HepG2 (cell line): ENCODE measurements around the gene SMIM13. TPM values are rescaled to one million over a fixed set of nuclear protein-coding genes. Genes with fewer than 3 reads are reported as not detected.

ENCODE experiments used
- ATM ChIP-seq: fragments of 450-650 bp; IDR thresholded peaks from 2 replicates; pipeline ENCODE4 v1.7.1; 2017; ENCODE audit warnings: mild to moderate bottlenecking, borderline replicate concordance
- CHD4 ChIP-seq: fragments of 200-600 bp; sonication (generic); IDR thresholded peaks from 2 replicates; pipeline ENCODE4 v1.7.0; 2017; ENCODE audit warnings: mild to moderate bottlenecking, low read length, borderline replicate concordance
- FOSL2 ChIP-seq: sonication (generic); formaldehyde crosslinking; IDR thresholded peaks from 2 replicates; pipeline ENCODE4 v1.4.0; 2020; ENCODE audit warnings: missing genetic modification reagents
- HDAC2 ChIP-seq: sonication (generic); formaldehyde crosslinking; IDR thresholded peaks from 2 replicates; pipeline ENCODE4 v1.4.0; 2020; ENCODE audit warnings: missing genetic modification reagents
- HOXA3 ChIP-seq: sonication (generic); formaldehyde crosslinking; IDR thresholded peaks from 2 replicates; pipeline ENCODE4 v1.5.0; 2020; ENCODE audit warnings: missing genetic modification reagents
- ISL2 ChIP-seq: sonication (generic); formaldehyde crosslinking; IDR thresholded peaks from 2 replicates; pipeline ENCODE4 v1.5.0; 2020; ENCODE audit warnings: missing genetic modification reagents
- LCORL ChIP-seq, 2 experiments: fragments of 450-650 bp in 1 of 2; sonication (generic) in 1 of 2; formaldehyde crosslinking in 1 of 2; IDR thresholded peaks; 2 replicates each; pipeline versions ENCODE4 v1.5.0 to v1.6.1; 2017 to 2020; ENCODE audit warnings: antibody characterized with exemption in 1 of 2, missing genetic modification reagents in 1 of 2
- MXI1 ChIP-seq: IDR thresholded peaks from 3 replicates; pipeline ENCODE4 v1.6.1; 2012; ENCODE audit warnings: low read depth, low read length, inconsistent platforms, borderline replicate concordance
- PCBP2 ChIP-seq: fragments of 200-400 bp; formaldehyde crosslinking; optimal IDR thresholded peaks from 2 replicates; pipeline ENCODE3; 2018; ENCODE audit warnings: low read length, low read depth; ENCODE audit not compliant: poor library complexity, severe bottlenecking
- SAP130 ChIP-seq: IDR thresholded peaks from 2 replicates; pipeline ENCODE4 v1.6.1; 2016; ENCODE audit warnings: low read depth
- TOPORS ChIP-seq: sonication (generic); formaldehyde crosslinking; IDR thresholded peaks from 2 replicates; pipeline ENCODE4 v1.8.0; 2023; ENCODE audit warnings: mild to moderate bottlenecking, missing genetic modification reagents
- ZBTB7B ChIP-seq: sonication (generic); formaldehyde crosslinking; IDR thresholded peaks from 2 replicates; pipeline ENCODE4 v1.4.0; 2020; ENCODE audit warnings: missing genetic modification reagents
- ZNF615 ChIP-seq: sonication (generic); formaldehyde crosslinking; IDR thresholded peaks from 2 replicates; pipeline ENCODE4 v1.5.0; 2020; ENCODE audit warnings: mild to moderate bottlenecking, missing genetic modification reagents, borderline replicate concordance
- polyA plus RNA-seq, 8 experiments: library from polyadenylated mRNA; depleted of rRNA in 3 of 8; stranded (reverse) in 7 of 8; unstranded in 1 of 8; fragments of >200 nt; fragmentation: Illumina TruSeq in 4 of 8; extraction: Trizol in 4 of 8; gene quantifications; 2 replicates each; pipeline versions ENCODE4 v1.2.1 to v1.2.3, GENCODE V29; 2011 to 2016; ENCODE audit warnings: low read depth in 4 of 8, missing spikeins in 1 of 8, mixed read lengths in 1 of 8; ENCODE audit not compliant: insufficient read depth in 1 of 8
- total RNA-seq, 5 experiments: library from RNA; depleted of rRNA; stranded (reverse); fragments of >200 nt; fragmentation: Illumina TruSeq; extraction: Trizol; gene quantifications; 2 replicates each; pipeline ENCODE4 v1.2.3, GENCODE V29; 2016; ENCODE audit warnings: low read depth in 1 of 5
- TF ChIP-seq, protein P1 (sequence below): sonication (generic); formaldehyde crosslinking; IDR thresholded peaks from 2 replicates; pipeline ENCODE4 v1.4.0; 2020; ENCODE audit warnings: low read depth, mild to moderate bottlenecking, missing genetic modification reagents
- TF ChIP-seq, protein P2 (sequence below): sonication (generic); formaldehyde crosslinking; IDR thresholded peaks from 2 replicates; pipeline ENCODE4 v1.5.1; 2020; ENCODE audit warnings: missing genetic modification reagents, mild to moderate bottlenecking, borderline replicate concordance
- TF ChIP-seq, protein P3 (sequence below): sonication (generic); formaldehyde crosslinking; IDR thresholded peaks from 2 replicates; pipeline ENCODE4 v1.4.0; 2020; ENCODE audit warnings: missing genetic modification reagents, borderline replicate concordance
- TF ChIP-seq, protein P4 (sequence below): sonication (generic); formaldehyde crosslinking; IDR thresholded peaks from 2 replicates; pipeline ENCODE4 v1.8.1; 2022; ENCODE audit warnings: mild to moderate bottlenecking, missing genetic modification reagents
- TF ChIP-seq, protein P5 (sequence below): sonication (generic); IDR thresholded peaks from 2 replicates; pipeline ENCODE4 v1.6.1; 2016; ENCODE audit warnings: low read depth, borderline replicate concordance
- TF ChIP-seq, protein P6 (sequence below): sonication (generic); formaldehyde crosslinking; IDR thresholded peaks from 2 replicates; pipeline ENCODE4 v1.4.0; 2020; ENCODE audit warnings: missing genetic modification reagents
- TF ChIP-seq, protein P7 (sequence below): sonication (generic); formaldehyde crosslinking; IDR thresholded peaks from 2 replicates; pipeline ENCODE4 v1.8.1; 2023; ENCODE audit warnings: mild to moderate bottlenecking, inconsistent platforms, moderate library complexity, missing genetic modification reagents, borderline replicate concordance

SMIM13 gene
- total and polyA plus RNA-seq, 2 of the 13 experiments (the other 11 are each of a cell fraction or from before 2014, with no cell fraction given): 2.7 to 10.2 TPM

DNA sequence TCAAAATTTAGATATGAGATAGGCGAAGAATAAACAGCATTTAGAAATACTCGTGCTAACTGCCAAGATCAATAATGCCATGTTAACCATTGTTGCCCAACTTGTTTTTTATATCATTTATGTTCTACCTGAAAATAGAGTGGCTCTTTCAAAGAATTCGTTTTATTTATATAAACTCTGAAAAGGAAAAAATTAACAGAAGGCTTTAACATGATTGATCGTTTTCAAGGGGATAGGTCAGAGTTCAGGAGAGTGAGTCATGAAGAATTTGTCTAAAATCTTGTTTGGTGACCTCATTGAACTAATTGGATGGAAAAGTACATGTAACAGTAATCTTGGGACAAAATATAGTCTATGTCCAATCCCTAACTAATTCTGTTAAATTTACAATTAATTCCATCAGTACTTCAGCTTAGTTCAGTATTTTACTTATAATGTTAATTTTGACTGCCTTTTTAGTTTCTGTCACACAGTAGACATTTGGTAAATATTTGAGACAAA is 38.5 kb upstream of the SMIM13 start (continued):
- TF ChIP-seq, protein P1, sequence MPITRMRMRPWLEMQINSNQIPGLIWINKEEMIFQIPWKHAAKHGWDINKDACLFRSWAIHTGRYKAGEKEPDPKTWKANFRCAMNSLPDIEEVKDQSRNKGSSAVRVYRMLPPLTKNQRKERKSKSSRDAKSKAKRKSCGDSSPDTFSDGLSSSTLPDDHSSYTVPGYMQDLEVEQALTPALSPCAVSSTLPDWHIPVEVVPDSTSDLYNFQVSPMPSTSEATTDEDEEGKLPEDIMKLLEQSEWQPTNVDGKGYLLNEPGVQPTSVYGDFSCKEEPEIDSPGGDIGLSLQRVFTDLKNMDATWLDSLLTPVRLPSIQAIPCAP (CRISPR knock-in tag): no peak
- TF ChIP-seq, protein P2, sequence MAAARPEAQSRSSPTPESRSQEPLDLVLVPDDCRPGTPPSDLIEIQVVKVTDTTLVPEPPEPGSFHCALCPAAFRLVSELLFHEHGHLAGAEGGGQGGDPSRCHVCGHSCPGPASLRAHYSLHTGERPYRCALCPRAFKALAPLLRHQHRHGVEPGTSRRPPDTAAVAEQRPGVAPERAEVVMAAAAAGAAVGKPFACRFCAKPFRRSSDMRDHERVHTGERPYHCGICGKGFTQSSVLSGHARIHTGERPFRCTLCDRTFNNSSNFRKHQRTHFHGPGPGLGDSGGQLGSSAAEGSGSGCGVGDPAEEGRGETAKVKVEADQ: no peak
- TF ChIP-seq HDAC2: peak; percentile 53; the same call in 1 of the 2 replicates
- peak; percentile 20; the same call in 1 of the 2 replicates for TF ChIP-seq FOSL2 (CRISPR knock-in tag)
- TF ChIP-seq, protein P3, sequence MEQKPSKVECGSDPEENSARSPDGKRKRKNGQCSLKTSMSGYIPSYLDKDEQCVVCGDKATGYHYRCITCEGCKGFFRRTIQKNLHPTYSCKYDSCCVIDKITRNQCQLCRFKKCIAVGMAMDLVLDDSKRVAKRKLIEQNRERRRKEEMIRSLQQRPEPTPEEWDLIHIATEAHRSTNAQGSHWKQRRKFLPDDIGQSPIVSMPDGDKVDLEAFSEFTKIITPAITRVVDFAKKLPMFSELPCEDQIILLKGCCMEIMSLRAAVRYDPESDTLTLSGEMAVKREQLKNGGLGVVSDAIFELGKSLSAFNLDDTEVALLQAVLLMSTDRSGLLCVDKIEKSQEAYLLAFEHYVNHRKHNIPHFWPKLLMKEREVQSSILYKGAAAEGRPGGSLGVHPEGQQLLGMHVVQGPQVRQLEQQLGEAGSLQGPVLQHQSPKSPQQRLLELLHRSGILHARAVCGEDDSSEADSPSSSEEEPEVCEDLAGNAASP (CRISPR knock-in tag): peak; percentile 21; the same call in 1 of the 2 replicates
- TF ChIP-seq ATM: no peak
- peak; percentile 87; the same call in 1 of the 2 replicates for TF ChIP-seq CHD4
- TF ChIP-seq, protein P4, sequence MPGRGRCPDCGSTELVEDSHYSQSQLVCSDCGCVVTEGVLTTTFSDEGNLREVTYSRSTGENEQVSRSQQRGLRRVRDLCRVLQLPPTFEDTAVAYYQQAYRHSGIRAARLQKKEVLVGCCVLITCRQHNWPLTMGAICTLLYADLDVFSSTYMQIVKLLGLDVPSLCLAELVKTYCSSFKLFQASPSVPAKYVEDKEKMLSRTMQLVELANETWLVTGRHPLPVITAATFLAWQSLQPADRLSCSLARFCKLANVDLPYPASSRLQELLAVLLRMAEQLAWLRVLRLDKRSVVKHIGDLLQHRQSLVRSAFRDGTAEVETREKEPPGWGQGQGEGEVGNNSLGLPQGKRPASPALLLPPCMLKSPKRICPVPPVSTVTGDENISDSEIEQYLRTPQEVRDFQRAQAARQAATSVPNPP (CRISPR knock-in tag): no peak
- TF ChIP-seq, protein P5, sequence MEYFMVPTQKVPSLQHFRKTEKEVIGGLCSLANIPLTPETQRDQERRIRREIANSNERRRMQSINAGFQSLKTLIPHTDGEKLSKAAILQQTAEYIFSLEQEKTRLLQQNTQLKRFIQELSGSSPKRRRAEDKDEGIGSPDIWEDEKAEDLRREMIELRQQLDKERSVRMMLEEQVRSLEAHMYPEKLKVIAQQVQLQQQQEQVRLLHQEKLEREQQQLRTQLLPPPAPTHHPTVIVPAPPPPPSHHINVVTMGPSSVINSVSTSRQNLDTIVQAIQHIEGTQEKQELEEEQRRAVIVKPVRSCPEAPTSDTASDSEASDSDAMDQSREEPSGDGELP: no peak
- no peak for TF ChIP-seq MXI1
- no peak for TF ChIP-seq HOXA3 (CRISPR knock-in tag)
- peak; percentile 77; the same call in 1 of the 2 replicates for TF ChIP-seq LCORL (IDR thresholded peaks at IDR 0.05)
- TF ChIP-seq LCORL (CRISPR knock-in tag; IDR thresholded peaks at IDR 0.05): peak; percentile 70
- TF ChIP-seq PCBP2: no peak
- TF ChIP-seq, protein P6, sequence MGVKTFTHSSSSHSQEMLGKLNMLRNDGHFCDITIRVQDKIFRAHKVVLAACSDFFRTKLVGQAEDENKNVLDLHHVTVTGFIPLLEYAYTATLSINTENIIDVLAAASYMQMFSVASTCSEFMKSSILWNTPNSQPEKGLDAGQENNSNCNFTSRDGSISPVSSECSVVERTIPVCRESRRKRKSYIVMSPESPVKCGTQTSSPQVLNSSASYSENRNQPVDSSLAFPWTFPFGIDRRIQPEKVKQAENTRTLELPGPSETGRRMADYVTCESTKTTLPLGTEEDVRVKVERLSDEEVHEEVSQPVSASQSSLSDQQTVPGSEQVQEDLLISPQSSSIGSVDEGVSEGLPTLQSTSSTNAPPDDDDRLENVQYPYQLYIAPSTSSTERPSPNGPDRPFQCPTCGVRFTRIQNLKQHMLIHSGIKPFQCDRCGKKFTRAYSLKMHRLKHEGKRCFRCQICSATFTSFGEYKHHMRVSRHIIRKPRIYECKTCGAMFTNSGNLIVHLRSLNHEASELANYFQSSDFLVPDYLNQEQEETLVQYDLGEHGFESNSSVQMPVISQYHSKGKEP (CRISPR knock-in tag): no peak
- TF ChIP-seq, protein P7, sequence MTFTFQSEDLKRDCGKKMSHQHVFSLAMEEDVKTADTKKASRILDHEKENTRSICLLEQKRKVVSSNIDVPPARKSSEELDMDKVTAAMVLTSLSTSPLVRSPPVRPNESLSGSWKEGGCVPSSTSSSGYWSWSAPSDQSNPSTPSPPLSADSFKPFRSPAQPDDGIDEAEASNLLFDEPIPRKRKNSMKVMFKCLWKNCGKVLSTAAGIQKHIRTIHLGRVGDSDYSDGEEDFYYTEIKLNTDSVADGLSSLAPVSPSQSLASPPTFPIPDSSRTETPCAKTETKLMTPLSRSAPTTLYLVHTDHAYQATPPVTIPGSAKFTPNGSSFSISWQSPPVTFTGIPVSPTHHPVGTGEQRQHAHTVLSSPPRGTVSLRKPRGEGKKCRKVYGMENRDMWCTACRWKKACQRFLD (CRISPR knock-in tag): no peak
- no peak for TF ChIP-seq ZBTB7B (CRISPR knock-in tag)
- no peak for TF ChIP-seq ZNF615
- peak; percentile 73 for TF ChIP-seq ISL2 (CRISPR knock-in tag)
- TF ChIP-seq TOPORS: no peak
- peak; percentile 53 for TF ChIP-seq SAP130 (CRISPR knock-in tag)
